A549 (cell line): ENCODE measurements around the gene IGHMBP2. TPM values are rescaled to one million over a fixed set of nuclear protein-coding genes. Genes with fewer than 3 reads are reported as not detected.

Experiments used
- ATAC-seq, 2 experiments: fragments of 200-7000 bp in 1 of 2; fragments of >200 bp in 1 of 2; cut with Nextera tagmentation in 1 of 2; cut with Tn5 transposase in 1 of 2; 3 replicates each; pipeline versions ENCODE4 v1.8.0 to v1.9.1; 2018 to 2020; ENCODE audit warnings: mild to moderate bottlenecking in 1 of 2, moderate library complexity in 1 of 2
- CTCF ChIA-PET: fragments of 300-600 bp; sonication (Branson Sonifier 250); formaldehyde crosslinking; extraction: SDS; loops from one replicate; lab custom pipeline; 2021; ENCODE audit warnings: antibody characterized with exemption, inconsistent platforms; lab: Yijun Ruan, JAX
- POLR2A ChIA-PET: fragments of 350-600 bp; formaldehyde crosslinking; extraction: SDS; loops from one replicate; lab custom pipeline; 2021; ENCODE audit warnings: antibody characterized with exemption, inconsistent platforms; lab: Yijun Ruan, JAX
- DNase-seq, 2 experiments: peaks; one replicate each; pipeline versions ENCODE4 v3.0.0 to v3.0.0-alpha.2; 2011 to 2016; ENCODE audit warnings: low read depth in 1 of 2, low spot score in 1 of 2
- FAIRE-seq: peaks from 2 replicates; lab custom pipeline; 2011; peaks lifted over from hg19 to GRCh38; lab: Jason Lieb, UNC
- H3K27ac ChIP-seq, 2 experiments: fragments of >200 bp; sonication (Bioruptor Twin); formaldehyde crosslinking; 3 replicates each; pipeline ENCODE4 v1.5.1; 2016 to 2017
- H3K4me1 ChIP-seq: fragments of >200 bp; sonication (Bioruptor Twin); formaldehyde crosslinking; 3 replicates; pipeline ENCODE4 v1.6.1; 2016
- H3K4me2 ChIP-seq: fragments of >200 bp; sonication (Bioruptor Twin); formaldehyde crosslinking; 3 replicates; pipeline ENCODE4 v1.6.1; 2016
- H3K4me3 ChIP-seq: fragments of >200 bp; sonication (Bioruptor Twin); formaldehyde crosslinking; 3 replicates; pipeline ENCODE4 v1.5.1; 2016
- H3K9me3 ChIP-seq: fragments of >200 bp; sonication (Bioruptor Twin); formaldehyde crosslinking; 3 replicates; pipeline ENCODE4 v1.6.1; 2016
- CEBPB ChIP-seq, 2 experiments: fragments of >200 bp in 1 of 2; sonication (Bioruptor Twin) in 1 of 2; formaldehyde crosslinking in 1 of 2; IDR thresholded peaks; 2 replicates each; pipeline ENCODE4 v1.6.1; 2012 to 2016
- EHMT2 ChIP-seq: fragments of 200-600 bp; sonication (generic); IDR thresholded peaks from 2 replicates; pipeline ENCODE4 v1.6.1; 2016; ENCODE audit warnings: antibody characterized with exemption, low read depth, mild to moderate bottlenecking, moderate library complexity
- FOSL2 ChIP-seq, 2 experiments: fragments of 450-650 bp in 1 of 2; fragments of >200 bp in 1 of 2; sonication (Bioruptor Twin) in 1 of 2; formaldehyde crosslinking; IDR thresholded peaks; 2 replicates each; pipeline versions ENCODE4 v1.5.0 to v1.6.1; 2016 to 2020; ENCODE audit warnings: mild to moderate bottlenecking in 1 of 2, moderate library complexity in 1 of 2
- GATA3 ChIP-seq: IDR thresholded peaks from 2 replicates; pipeline ENCODE4 v1.6.1; 2012; ENCODE audit warnings: borderline replicate concordance
- HDAC2 ChIP-seq: fragments of 200-600 bp; sonication (generic); IDR thresholded peaks from 2 replicates; pipeline ENCODE4 v1.6.1; 2016
- HOXB5 ChIP-seq: fragments of 250-450 bp; sonication (Bioruptor Pico); IDR thresholded peaks from 2 replicates; pipeline ENCODE4 v1.5.0; 2020; ENCODE audit warnings: mild to moderate bottlenecking, moderate library complexity
- JUN ChIP-seq, 2 experiments: fragments of >200 bp; sonication (Bioruptor Twin); formaldehyde crosslinking; IDR thresholded peaks; 2 replicates in 1 of 2; 3 replicates in 1 of 2; pipeline ENCODE4 v1.6.1; 2016 to 2017
- JUNB ChIP-seq: fragments of >200 bp; sonication (Bioruptor Twin); formaldehyde crosslinking; IDR thresholded peaks from 2 replicates; pipeline ENCODE4 v1.6.1; 2016
- KDM1A ChIP-seq: fragments of 200-600 bp; sonication (generic); IDR thresholded peaks from 2 replicates; pipeline ENCODE4 v1.6.1; 2016; ENCODE audit warnings: low read depth, mild to moderate bottlenecking
- MAFK ChIP-seq: fragments of 450-650 bp; IDR thresholded peaks from 2 replicates; pipeline ENCODE4 v1.6.1; 2014; ENCODE audit not compliant: partially characterized antibody
- MAZ ChIP-seq: fragments of 150-350 bp; IDR thresholded peaks from 2 replicates; pipeline ENCODE4 v1.6.1; 2014; ENCODE audit warnings: antibody characterized with exemption, low read depth, low read length, borderline replicate concordance
- RAD21 ChIP-seq, 2 experiments: fragments of >200 bp in 1 of 2; sonication (Bioruptor Twin) in 1 of 2; formaldehyde crosslinking in 1 of 2; IDR thresholded peaks in 1 of 2; conservative IDR thresholded peaks in 1 of 2; 2 replicates in 1 of 2; 3 replicates in 1 of 2; pipeline ENCODE4 v1.6.1; 2012 to 2018; ENCODE audit warnings: inconsistent platforms in 1 of 2
- RNF2 ChIP-seq: fragments of 200-600 bp; sonication (generic); IDR thresholded peaks from 2 replicates; pipeline ENCODE4 v1.6.1; 2016; ENCODE audit warnings: low read depth, mild to moderate bottlenecking, antibody characterized with exemption, moderate library complexity, borderline replicate concordance
- SREBF2 ChIP-seq: fragments of 450-650 bp; IDR thresholded peaks from 2 replicates; pipeline ENCODE4 v1.6.1; 2014; ENCODE audit warnings: mild to moderate bottlenecking, moderate library complexity
- TFCP2L1 ChIP-seq: fragments of 250-450 bp; sonication (Bioruptor Pico); IDR thresholded peaks from 2 replicates; pipeline ENCODE4 v1.5.0; 2021; ENCODE audit warnings: mild to moderate bottlenecking
- ZFP36 ChIP-seq: fragments of 450-650 bp; IDR thresholded peaks from 2 replicates; pipeline ENCODE4 v1.6.1; 2014; ENCODE audit warnings: borderline replicate concordance; ENCODE audit not compliant: partially characterized antibody
- ZSCAN20 ChIP-seq: fragments of 250-450 bp; sonication (Bioruptor Pico); IDR thresholded peaks from 2 replicates; pipeline ENCODE4 v1.8.0; 2022; ENCODE audit warnings: mild to moderate bottlenecking, moderate library complexity
- WGBS: methylation state at CpG from one replicate; pipeline ENCODE4 v1.1.6; 2017; ENCODE audit errors: missing lambda C conversion rate; 5-methylcytosine and 5-hydroxymethylcytosine counted together
- polyA plus RNA-seq, 4 experiments: library from polyadenylated mRNA; depleted of rRNA in 3 of 4; stranded (reverse); fragments of >200 nt; fragmentation: RNase III in 1 of 4; extraction: RNeasy Plus Mini Kit Qiagen cat#74134 plus additional on column Dnase treatment in 1 of 4; gene quantifications; 2 replicates in 3 of 4; 3 replicates in 1 of 4; pipeline ENCODE4 v1.2.3, GENCODE V29; 2011 to 2017
- TF ChIP-seq, protein P1 (sequence below): IDR thresholded peaks from 2 replicates; pipeline ENCODE4 v1.6.1; 2012
- TF ChIP-seq, protein P2 (sequence below): fragments of 450-650 bp; IDR thresholded peaks from 2 replicates; pipeline ENCODE4 v1.6.1; 2014; ENCODE audit warnings: antibody characterized with exemption
- TF ChIP-seq, protein P3 (sequence below): fragments of >200 bp; sonication (Bioruptor Twin); formaldehyde crosslinking; IDR thresholded peaks from 2 replicates; pipeline ENCODE4 v1.6.1; 2016
- TF ChIP-seq, protein P4 (sequence below): fragments of >200 bp; sonication (Bioruptor Twin); formaldehyde crosslinking; IDR thresholded peaks from 3 replicates; pipeline ENCODE4 v1.6.1; 2016
- TF ChIP-seq, protein P5 (sequence below): IDR thresholded peaks from 2 replicates; pipeline ENCODE4 v1.6.1; 2012; ENCODE audit warnings: low read depth, borderline replicate concordance
- TF ChIP-seq, protein P6 (sequence below): IDR thresholded peaks from 2 replicates; pipeline ENCODE4 v1.6.1; 2012
- TF ChIP-seq, protein P7 (sequence below): fragments of 250-450 bp; sonication (Bioruptor Pico); IDR thresholded peaks from 2 replicates; pipeline ENCODE4 v1.5.0; 2020; ENCODE audit warnings: low read depth, mild to moderate bottlenecking, moderate library complexity

Gene IGHMBP2
- polyA plus RNA-seq, 2 of the 4 experiments (the other 2 are of a cell fraction) = 11.9 to 12.8 TPM

DNA sequence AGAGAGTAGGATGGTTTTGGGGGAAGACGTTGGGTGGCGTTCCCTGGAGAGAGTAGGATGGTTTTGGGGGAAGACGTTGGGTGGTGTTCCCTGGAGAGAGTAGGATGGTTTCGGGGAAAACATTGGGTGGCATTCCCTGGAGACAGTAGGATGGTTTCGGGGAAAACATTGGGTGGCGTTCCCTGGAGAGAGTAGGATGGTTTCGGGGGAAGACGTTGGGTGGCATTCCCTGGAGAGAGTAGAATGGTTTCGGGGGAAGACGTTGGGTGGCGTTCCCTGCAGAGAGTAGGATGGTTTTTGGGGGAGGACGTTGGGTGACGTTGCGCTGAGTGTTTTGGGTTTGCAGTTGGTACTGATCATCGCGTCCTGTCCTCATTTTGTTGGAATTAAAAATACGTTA lies 28.2 kb downstream of the IGHMBP2 start:
- no peak overlapping the region for H3K27ac ChIP-seq
- ATAC-seq (no peak), DNase-seq (no peak), FAIRE-seq (no peak)
- no peaks in the 10 kb centered on the region for H3K4me1 ChIP-seq
- WGBS = 89% methylated on average over 17 of the region's 17 CpGs
- peaks cover 4% of the 10 kb centered on the region for H3K9me3 ChIP-seq
- H3K4me3 ChIP-seq = no peak overlapping the region
- TF ChIP-seq JUN (IDR thresholded peaks at IDR 0.05) (no peak), ZFP36 (no peak), TFCP2L1 (CRISPR knock-in tag) (no peak), ZSCAN20 (no peak), FOSL2 (IDR thresholded peaks at IDR 0.05) (no peak), FOSL2 (CRISPR knock-in tag; IDR thresholded peaks at IDR 0.05) (no peak), GATA3 (no peak), RAD21 (conservative IDR thresholded peaks at IDR 0.05 in 1 of 2, IDR thresholded peaks at IDR 0.05 in 1 of 2) (no peak)
- TF ChIP-seq, protein P1, sequence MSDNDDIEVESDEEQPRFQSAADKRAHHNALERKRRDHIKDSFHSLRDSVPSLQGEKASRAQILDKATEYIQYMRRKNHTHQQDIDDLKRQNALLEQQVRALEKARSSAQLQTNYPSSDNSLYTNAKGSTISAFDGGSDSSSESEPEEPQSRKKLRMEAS = no peak
- TF ChIP-seq, protein P2, sequence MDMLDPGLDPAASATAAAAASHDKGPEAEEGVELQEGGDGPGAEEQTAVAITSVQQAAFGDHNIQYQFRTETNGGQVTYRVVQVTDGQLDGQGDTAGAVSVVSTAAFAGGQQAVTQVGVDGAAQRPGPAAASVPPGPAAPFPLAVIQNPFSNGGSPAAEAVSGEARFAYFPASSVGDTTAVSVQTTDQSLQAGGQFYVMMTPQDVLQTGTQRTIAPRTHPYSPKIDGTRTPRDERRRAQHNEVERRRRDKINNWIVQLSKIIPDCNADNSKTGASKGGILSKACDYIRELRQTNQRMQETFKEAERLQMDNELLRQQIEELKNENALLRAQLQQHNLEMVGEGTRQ = no peak
- TF ChIP-seq, all 56 proteins: peak for 0
- CTCF ChIA-PET = interaction anchor here (1.2 kb wide), 1 partner anchor 20 kb away, joined by 3 read pairs; no protein-coding TSS in a partner anchor
- no peak overlapping the region for H3K4me2 ChIP-seq
- POLR2A ChIA-PET = no interaction called here

DNA sequence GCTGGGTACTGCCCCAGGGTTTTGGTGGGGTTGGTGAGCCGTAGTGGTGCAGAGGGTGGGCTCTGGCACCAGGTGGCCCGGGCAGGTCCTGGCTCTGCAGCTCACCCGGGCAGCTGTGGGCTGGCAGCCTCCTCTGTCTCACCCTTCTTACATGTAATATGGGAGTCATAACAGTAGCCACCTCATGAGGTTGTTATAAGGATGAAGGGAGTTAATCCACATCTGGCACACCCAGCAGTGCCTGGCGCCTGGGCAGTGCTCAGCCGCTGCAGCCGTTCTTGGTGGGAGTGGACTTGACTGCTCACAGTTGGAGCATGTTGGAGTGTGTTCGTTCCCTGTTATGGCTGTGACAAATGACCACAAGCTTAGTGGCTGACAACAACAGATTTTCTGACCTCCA lies 28.7 kb downstream of the IGHMBP2 start:
- no peak for FAIRE-seq
- Histone ChIP-seq H3K4me3 (no peak overlapping the region), H3K9me3 (no peaks in the 10 kb centered on the region), H3K4me2 (no peak overlapping the region), H3K4me1 (no peaks in the 10 kb centered on the region), H3K27ac (no peak overlapping the region)
- ChIA-PET CTCF (interaction anchor here (1.2 kb wide), 1 partner anchor 20 kb away, joined by 3 read pairs; no protein-coding TSS in a partner anchor), POLR2A (no interaction called here)
- no peak for TF ChIP-seq SREBF2
- TF ChIP-seq, protein P3, sequence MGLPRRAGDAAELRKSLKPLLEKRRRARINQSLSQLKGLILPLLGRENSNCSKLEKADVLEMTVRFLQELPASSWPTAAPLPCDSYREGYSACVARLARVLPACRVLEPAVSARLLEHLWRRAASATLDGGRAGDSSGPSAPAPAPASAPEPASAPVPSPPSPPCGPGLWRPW = no peak
- TF ChIP-seq, protein P4, sequence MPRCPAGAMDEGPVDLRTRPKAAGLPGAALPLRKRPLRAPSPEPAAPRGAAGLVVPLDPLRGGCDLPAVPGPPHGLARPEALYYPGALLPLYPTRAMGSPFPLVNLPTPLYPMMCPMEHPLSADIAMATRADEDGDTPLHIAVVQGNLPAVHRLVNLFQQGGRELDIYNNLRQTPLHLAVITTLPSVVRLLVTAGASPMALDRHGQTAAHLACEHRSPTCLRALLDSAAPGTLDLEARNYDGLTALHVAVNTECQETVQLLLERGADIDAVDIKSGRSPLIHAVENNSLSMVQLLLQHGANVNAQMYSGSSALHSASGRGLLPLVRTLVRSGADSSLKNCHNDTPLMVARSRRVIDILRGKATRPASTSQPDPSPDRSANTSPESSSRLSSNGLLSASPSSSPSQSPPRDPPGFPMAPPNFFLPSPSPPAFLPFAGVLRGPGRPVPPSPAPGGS = no peak
- TF ChIP-seq, protein P1 = no peak
- no peak for TF ChIP-seq MAFK
- TF ChIP-seq, protein P5, sequence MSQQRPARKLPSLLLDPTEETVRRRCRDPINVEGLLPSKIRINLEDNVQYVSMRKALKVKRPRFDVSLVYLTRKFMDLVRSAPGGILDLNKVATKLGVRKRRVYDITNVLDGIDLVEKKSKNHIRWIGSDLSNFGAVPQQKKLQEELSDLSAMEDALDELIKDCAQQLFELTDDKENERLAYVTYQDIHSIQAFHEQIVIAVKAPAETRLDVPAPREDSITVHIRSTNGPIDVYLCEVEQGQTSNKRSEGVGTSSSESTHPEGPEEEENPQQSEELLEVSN = no peak
- no peak for TF ChIP-seq EHMT2
- TF ChIP-seq JUNB = no peak
- TF ChIP-seq, protein P6, sequence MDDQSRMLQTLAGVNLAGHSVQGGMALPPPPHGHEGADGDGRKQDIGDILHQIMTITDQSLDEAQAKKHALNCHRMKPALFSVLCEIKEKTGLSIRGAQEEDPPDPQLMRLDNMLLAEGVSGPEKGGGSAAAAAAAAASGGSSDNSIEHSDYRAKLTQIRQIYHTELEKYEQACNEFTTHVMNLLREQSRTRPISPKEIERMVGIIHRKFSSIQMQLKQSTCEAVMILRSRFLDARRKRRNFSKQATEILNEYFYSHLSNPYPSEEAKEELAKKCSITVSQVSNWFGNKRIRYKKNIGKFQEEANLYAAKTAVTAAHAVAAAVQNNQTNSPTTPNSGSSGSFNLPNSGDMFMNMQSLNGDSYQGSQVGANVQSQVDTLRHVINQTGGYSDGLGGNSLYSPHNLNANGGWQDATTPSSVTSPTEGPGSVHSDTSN = no peak
- TF ChIP-seq KDM1A = no peak
- no peak for TF ChIP-seq MAZ
- TF ChIP-seq RNF2 = no peak
- no peak for TF ChIP-seq CEBPB (IDR thresholded peaks at IDR 0.05)
- TF ChIP-seq HOXB5 = no peak
- TF ChIP-seq, protein P7, sequence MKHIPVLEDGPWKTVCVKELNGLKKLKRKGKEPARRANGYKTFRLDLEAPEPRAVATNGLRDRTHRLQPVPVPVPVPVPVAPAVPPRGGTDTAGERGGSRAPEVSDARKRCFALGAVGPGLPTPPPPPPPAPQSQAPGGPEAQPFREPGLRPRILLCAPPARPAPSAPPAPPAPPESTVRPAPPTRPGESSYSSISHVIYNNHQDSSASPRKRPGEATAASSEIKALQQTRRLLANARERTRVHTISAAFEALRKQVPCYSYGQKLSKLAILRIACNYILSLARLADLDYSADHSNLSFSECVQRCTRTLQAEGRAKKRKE (CRISPR knock-in tag) = no peak
- TF ChIP-seq HDAC2 = no peak
- no peak for TF ChIP-seq JUN (IDR thresholded peaks at IDR 0.05)
- no peak for DNase-seq
- 88% methylated on average over 7 of the region's 7 CpGs for WGBS
- ATAC-seq = no peak; a peak in 1 of 6 replicates
